ENCODE measurements around the gene GRID1. TPM values are rescaled to one million over a fixed set of nuclear protein-coding genes. Genes with fewer than 3 reads are reported as not detected.
"Not testable (repeated sequence)": the region's sequence is repeated elsewhere in the genome, so short reads cannot be mapped to it uniquely, and the experiment has no call there.

GRID1 gene
- total RNA-seq, 1 donor from 2014 or later, result 1.4 TPM

DNA sequence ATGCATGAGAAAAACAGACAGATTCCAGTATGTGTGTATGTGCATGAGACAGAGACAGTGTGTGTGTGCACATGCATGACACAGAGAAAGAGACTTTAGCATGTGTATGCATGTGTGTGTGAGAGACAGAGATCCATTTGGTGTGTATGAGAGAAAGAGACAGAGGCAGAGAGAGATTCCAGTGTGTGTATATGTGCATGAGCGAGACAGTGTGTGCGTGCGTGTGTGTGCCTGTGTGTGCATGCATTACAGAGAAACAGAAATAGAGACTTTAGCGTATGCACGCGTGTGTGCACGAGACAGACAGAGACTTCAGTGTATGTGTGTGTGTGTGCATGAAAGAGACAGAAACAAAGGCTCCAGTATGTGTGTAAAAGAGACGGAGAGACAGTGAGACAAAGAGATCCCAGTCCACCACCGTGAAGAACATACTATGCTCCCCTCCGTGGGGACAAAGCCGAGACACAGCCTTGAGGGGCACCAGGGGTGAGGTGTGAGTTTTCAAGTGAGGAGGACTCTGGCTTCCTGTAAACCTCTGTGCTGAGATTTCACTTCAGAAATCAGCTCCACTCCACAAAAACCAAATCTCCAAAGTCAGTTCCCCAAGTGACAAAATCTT lies 188.9 kb downstream of the GRID1 start:
- Histone ChIP-seq H3K4me1 (no peaks in the 10 kb centered on the region), H3K4me3 (no peak overlapping the region), H3K36me3 (no peaks in the 10 kb centered on the region), H3K9me3 (no peaks in the 10 kb centered on the region), H3K27me3 (no peaks in the 10 kb centered on the region), H3K27ac (no peak overlapping the region)
- TF ChIP-seq, protein P1, sequence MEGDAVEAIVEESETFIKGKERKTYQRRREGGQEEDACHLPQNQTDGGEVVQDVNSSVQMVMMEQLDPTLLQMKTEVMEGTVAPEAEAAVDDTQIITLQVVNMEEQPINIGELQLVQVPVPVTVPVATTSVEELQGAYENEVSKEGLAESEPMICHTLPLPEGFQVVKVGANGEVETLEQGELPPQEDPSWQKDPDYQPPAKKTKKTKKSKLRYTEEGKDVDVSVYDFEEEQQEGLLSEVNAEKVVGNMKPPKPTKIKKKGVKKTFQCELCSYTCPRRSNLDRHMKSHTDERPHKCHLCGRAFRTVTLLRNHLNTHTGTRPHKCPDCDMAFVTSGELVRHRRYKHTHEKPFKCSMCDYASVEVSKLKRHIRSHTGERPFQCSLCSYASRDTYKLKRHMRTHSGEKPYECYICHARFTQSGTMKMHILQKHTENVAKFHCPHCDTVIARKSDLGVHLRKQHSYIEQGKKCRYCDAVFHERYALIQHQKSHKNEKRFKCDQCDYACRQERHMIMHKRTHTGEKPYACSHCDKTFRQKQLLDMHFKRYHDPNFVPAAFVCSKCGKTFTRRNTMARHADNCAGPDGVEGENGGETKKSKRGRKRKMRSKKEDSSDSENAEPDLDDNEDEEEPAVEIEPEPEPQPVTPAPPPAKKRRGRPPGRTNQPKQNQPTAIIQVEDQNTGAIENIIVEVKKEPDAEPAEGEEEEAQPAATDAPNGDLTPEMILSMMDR (IDR thresholded peaks at IDR 0.05), result no peak
- DNase-seq (ENCODE audit: low spot score in 2 of 2), result no peak
- intact Hi-C loops (cut with DNase I), result no loop called here

DNA sequence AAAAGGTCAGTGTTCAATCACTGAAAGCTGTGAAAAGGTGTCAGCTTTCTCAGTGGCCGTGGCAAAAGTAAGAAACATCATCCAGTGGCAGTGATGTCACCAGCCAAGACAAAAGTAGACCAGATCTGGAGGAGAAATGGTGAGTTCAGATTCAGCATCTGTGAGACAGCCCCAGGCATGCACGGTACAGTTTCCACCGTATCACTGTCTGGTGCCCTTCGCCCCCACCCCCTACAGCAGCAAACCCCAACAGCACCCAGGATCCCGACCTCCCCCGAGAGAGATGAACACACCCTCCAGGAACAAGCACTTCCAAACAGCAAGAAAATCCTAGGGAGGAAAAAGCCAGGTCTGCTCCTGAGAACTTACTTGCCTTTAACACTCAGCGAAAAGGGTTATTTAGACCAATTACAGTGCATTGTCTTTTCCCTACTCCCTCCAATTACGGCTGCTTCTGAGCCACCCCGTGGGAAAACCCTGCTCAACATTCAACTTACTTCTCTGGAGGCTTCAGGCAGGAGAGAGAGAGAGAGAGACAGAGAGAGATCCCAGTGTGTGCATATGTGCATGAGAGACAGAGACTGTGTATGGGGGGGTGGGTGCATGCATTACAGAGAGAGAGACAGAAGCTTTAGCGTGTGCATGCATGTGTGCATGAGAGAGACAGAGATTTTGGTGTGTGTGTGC lies 189.6 kb downstream of the GRID1 start:
- DNase-seq (ENCODE audit: low spot score in 2 of 2), result no peak
- Histone ChIP-seq H3K9me3 (no peaks in the 10 kb centered on the region), H3K4me3 (no peak overlapping the region), H3K27me3 (no peaks in the 10 kb centered on the region), H3K36me3 (no peaks in the 10 kb centered on the region), H3K4me1 (no peaks in the 10 kb centered on the region), H3K27ac (no peak overlapping the region)
- intact Hi-C loops (cut with DNase I), result no loop called here
- TF ChIP-seq, protein P1 (IDR thresholded peaks at IDR 0.05), result no peak

DNA sequence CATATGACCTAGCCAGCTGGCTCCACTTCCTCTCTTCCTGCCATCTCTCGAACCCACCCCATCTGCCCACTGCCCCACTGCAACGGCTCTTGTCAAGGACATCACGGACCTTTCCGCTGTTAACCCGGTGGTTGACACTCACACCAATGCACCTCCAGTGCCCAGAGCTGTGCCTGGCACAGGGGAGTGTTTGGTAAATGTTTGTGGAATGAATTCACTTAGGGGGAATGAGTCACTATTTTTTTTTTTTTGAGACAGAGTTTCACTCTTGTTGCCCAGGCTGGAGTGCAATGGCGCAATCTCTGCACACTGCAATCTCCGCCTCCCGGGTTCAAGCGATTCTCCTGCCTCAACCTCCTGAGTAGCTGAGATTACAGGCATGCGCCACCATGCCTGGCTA lies 191.1 kb downstream of the GRID1 start:
- H3K27me3 ChIP-seq; H3K9me3 ChIP-seq; H3K36me3 ChIP-seq; H3K4me1 ChIP-seq; intact Hi-C loops (cut with DNase I); H3K4me3 ChIP-seq; DNase-seq (ENCODE audit: low spot score in 2 of 2); H3K27ac ChIP-seq: not testable (repeated sequence)

DNA sequence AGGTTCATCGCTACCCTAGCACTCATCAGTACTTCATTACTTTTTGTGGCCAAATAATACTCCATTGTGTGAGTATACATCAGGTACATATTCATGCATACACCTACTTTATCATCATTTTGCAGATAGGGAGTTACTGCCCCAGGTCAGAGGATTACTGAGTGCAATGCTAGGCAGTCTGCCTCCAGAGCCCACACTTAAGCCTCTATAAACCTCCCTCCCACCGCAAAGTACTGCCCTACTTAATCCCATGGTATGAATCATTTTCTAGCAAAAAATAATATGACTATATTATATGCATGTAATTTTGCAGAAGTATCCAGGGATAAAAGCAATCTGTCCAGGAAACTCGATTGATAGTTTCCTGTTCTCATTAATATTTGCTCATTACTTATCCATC lies 194.3 kb downstream of the GRID1 start:
- no peak overlapping the region for H3K27ac ChIP-seq
- no peaks in the 10 kb centered on the region for H3K27me3 ChIP-seq
- H3K4me1 ChIP-seq, result no peaks in the 10 kb centered on the region
- H3K36me3 ChIP-seq, result no peaks in the 10 kb centered on the region
- no peak for DNase-seq (ENCODE audit: low spot score in 2 of 2)
- intact Hi-C loops (cut with DNase I), result no loop called here
- H3K9me3 ChIP-seq, result no peaks in the 10 kb centered on the region
- TF ChIP-seq, protein P1 (IDR thresholded peaks at IDR 0.05), result no peak
- no peak overlapping the region for H3K4me3 ChIP-seq

DNA sequence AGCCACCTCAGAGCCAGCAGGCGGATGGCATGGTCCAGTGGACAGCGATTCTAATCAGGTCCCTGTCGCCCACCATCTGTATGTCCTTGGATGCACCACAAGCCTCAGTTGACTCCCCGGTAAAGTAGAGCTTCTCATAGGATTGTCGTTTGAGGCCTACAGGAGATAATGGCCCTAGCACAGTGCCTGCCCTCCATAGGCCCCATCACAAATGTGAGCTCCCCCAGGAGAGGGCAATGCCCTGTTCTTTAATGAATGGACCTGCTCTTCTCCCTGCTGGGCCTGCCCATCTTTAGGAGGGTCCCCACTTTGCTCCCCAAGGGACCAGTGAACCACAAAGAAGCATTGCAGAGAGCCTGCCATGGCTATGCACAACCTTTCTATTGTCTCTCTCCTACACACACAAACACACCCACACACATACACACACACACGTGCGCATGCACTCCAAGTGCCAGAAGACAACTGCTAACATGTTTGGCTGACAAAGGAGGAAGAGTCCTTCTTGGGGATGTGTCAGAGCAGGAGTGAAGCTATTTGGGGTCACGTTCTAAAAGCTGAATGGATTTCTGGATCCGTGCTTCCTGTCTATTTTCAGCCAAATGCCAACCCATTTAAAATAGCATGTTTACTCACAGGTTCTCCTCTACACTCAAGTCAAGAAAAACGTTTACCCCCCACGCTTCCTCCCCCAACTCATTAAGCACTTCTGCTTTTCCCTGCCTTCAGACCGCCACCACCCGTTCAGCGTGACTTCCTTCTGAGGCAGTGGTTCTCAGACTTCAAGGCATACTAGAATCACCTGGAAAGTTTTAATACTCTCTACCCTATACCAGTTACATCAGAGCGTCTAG lies 196.1 kb downstream of the GRID1 start:
- intact Hi-C loops (cut with DNase I), result no loop called here
- H3K27ac ChIP-seq, result no peak overlapping the region
- TF ChIP-seq, protein P1 (IDR thresholded peaks at IDR 0.05), result no peak
- H3K36me3 ChIP-seq, result no peaks in the 10 kb centered on the region
- DNase-seq (ENCODE audit: low spot score in 2 of 2), result peak in 1 of 2 donors; percentile 35
- H3K4me1 ChIP-seq, result no peaks in the 10 kb centered on the region
- no peaks in the 10 kb centered on the region for H3K9me3 ChIP-seq
- no peaks in the 10 kb centered on the region for H3K27me3 ChIP-seq
- H3K4me3 ChIP-seq, result no peak overlapping the region
